Mesothelial cell of epicardium (in vitro differentiated cells): ENCODE measurements around the gene USPL1. TPM values are rescaled to one million over a fixed set of nuclear protein-coding genes. Genes with fewer than 3 reads are reported as not detected.

ENCODE experiments used
- DNase-seq, 2 experiments: peaks; one replicate each; pipeline ENCODE4 v3.0.0; 2021; ENCODE audit warnings: low spot score in 2 of 2; ENCODE audit not compliant: unreplicated experiment in 2 of 2
- H3K27ac Mint-ChIP-seq: 2 replicates; pipeline ENCODE4 v1.8.0; 2021; ENCODE audit warnings: mixed read lengths
- H3K27me3 Mint-ChIP-seq: 2 replicates; pipeline ENCODE4 v1.8.0; 2021; ENCODE audit warnings: low read depth, mixed read lengths
- H3K36me3 Mint-ChIP-seq: 2 replicates; pipeline ENCODE4 v1.8.0; 2021; ENCODE audit warnings: mixed read lengths
- H3K4me1 Mint-ChIP-seq: 2 replicates; pipeline ENCODE4 v1.8.0; 2021; ENCODE audit warnings: mixed read lengths
- H3K4me3 Mint-ChIP-seq: 2 replicates; pipeline ENCODE4 v1.8.0; 2021; ENCODE audit warnings: mild to moderate bottlenecking, moderate library complexity, mixed read lengths
- H3K9me3 Mint-ChIP-seq: 2 replicates; pipeline ENCODE4 v1.8.0; 2021; ENCODE audit warnings: mixed read lengths
- CTCF ChIP-seq: fragments of 200-600 bp; sonication (generic); IDR thresholded peaks from one replicate; pipeline ENCODE4 v1.5.0; 2021; ENCODE audit warnings: antibody characterized with exemption; ENCODE audit not compliant: unreplicated experiment
- total RNA-seq: library from RNA; stranded (reverse); gene quantifications from 3 replicates; pipeline ENCODE4 v1.2.1, GENCODE V29; 2021

USPL1 gene
- 21.4 to 23.1 TPM (median 21.7 TPM) in 3 replicates for total RNA-seq

GRCh38 chr13:30617315-30618185 is at the start of gene USPL1:
Gene USPL1 (plus strand): TSS chr13:30617920. CDS start chr13:30621141, 3,221 bp downstream.
- Mint-ChIP-seq H3K27me3 (no peaks in the 10 kb centered on the region), H3K27ac (no peak within 1 kb of the TSS), H3K4me3 (no peak within 1 kb of the TSS), H3K9me3 (no peaks in the 10 kb centered on the region), H3K36me3 (peaks cover 6% of the 10 kb centered on the region), H3K4me1 (peaks cover 14% of the 10 kb centered on the region)
- peak; percentile 96 to 98 for DNase-seq
- peak; percentile 65 for TF ChIP-seq CTCF

DNA sequence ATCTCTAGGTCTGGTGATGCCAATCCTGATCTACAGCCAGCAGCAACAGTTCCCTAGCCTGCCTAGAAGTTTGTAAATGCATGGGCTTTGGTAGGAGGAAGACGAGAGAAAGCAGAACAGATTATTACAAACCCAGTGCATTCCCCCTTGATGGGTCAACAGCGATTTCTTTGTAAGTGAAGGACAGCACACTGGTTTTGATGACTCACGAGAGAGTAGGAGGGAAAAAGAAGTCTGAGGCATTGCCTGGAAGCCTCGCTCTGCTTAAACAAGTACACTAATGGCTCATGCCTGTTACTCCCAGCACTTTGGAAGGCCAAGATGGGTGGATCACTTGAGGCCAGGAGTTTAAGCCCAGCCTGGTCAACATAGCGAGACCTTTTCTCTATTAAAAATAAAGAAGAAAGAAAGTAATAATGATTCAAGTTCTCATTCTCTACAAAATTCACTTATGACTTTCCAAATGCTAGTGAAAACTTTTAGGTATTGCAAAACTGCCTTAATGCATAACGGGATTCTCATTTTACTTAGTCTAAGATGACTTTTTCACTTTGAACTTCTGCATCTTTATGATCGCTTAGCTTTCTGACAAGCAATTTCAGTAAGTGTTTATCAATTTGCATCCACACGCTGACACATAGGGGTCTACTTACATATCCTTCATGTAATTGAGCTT is 47.7 kb upstream of the USPL1 start:
- Mint-ChIP-seq H3K27me3 (no peaks in the 10 kb centered on the region), H3K4me1 (peaks cover 18% of the 10 kb centered on the region), H3K27ac (peak overlapping the region; percentile 2), H3K36me3 (no peaks in the 10 kb centered on the region), H3K4me3 (no peak overlapping the region), H3K9me3 (no peaks in the 10 kb centered on the region)
- TF ChIP-seq CTCF, result no peak
- no peak for DNase-seq

GRCh38 chr13:30570691-30571090 is 47.0 kb upstream of the USPL1 start:
- peaks cover 18% of the 10 kb centered on the region for H3K4me1 Mint-ChIP-seq
- H3K27ac Mint-ChIP-seq, result no peak overlapping the region
- H3K9me3 Mint-ChIP-seq, result no peaks in the 10 kb centered on the region
- no peak for DNase-seq
- no peaks in the 10 kb centered on the region for H3K36me3 Mint-ChIP-seq
- H3K27me3 Mint-ChIP-seq, result no peaks in the 10 kb centered on the region
- H3K4me3 Mint-ChIP-seq, result no peak overlapping the region
- no peak for TF ChIP-seq CTCF

DNA sequence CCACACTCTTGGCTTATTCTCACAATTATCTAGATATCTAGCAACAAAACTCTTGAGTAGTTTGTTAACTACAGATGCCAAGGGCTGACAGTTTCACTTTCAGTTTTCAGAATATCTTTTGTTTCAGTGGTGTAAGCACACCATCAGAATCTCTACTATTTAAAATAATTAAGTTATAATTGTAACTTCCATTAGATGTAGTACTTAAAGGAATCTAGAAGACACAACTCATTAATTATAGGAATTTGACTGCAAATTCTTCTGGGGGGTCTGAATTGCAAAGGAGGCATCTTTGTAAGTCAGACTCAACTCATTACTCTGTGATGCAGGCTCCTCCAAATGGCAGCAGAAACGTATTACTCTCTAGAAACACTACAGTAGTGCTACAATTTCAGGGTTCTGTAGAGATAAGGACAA is 44.9 kb upstream of the USPL1 start:
- no peaks in the 10 kb centered on the region for H3K36me3 Mint-ChIP-seq
- peaks cover 23% of the 10 kb centered on the region for H3K4me1 Mint-ChIP-seq
- no peak for TF ChIP-seq CTCF
- no peak for DNase-seq
- H3K4me3 Mint-ChIP-seq, result peak overlapping the region; percentile 26
- no peaks in the 10 kb centered on the region for H3K27me3 Mint-ChIP-seq
- peak overlapping the region; percentile 32 for H3K27ac Mint-ChIP-seq
- H3K9me3 Mint-ChIP-seq, result no peaks in the 10 kb centered on the region

DNA sequence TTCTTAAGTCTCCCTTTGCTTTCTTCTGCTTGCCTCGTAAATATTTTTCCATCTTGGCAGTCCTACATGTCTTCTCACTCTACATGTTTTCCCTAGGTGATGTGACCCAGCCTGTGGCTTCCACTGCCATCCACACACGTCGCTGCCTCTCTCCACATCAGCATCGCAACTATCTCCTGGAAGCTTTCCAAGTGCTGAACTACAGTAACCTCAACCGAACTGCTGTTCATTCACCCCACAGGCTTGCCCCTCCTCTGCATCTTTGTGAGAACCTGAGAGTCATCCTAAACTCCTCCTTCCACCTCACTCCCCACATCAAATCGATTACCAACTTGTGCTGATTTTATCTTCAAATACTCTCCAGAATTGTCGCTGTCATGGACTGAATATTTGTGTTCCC is 41.2 kb upstream of the USPL1 start:
- no peak overlapping the region for H3K27ac Mint-ChIP-seq
- H3K9me3 Mint-ChIP-seq, result no peaks in the 10 kb centered on the region
- no peak overlapping the region for H3K4me3 Mint-ChIP-seq
- no peak for TF ChIP-seq CTCF
- H3K36me3 Mint-ChIP-seq, result no peaks in the 10 kb centered on the region
- peaks cover 20% of the 10 kb centered on the region for H3K4me1 Mint-ChIP-seq
- no peak for DNase-seq
- H3K27me3 Mint-ChIP-seq, result no peaks in the 10 kb centered on the region
